MM.1S (cell line): Measurements from ENCODE around the gene NR1I3.

Experiments used
- DNase-seq: peaks from one replicate; pipeline ENCODE4 v3.0.0-alpha.2; 2015
- H2AFZ ChIP-seq: fragments of 300-600 bp; sonication (generic); 2 replicates; pipeline ENCODE4 v1.6.0; 2016; ENCODE audit warnings: antibody characterized with exemption, low read length
- H3F3A ChIP-seq: fragments of 300-600 bp; sonication (generic); 2 replicates; pipeline ENCODE4 v1.6.1; 2016; ENCODE audit warnings: mild to moderate bottlenecking, antibody characterized with exemption, low read length, moderate library complexity, mixed read lengths; ENCODE audit not compliant: insufficient read depth
- H3K27ac ChIP-seq: fragments of 300-600 bp; sonication (generic); 2 replicates; pipeline ENCODE4 v1.5.1; 2016; ENCODE audit warnings: mild to moderate bottlenecking, low read length
- H3K27me3 ChIP-seq: fragments of 300-600 bp; sonication (generic); replicated peaks from 2 replicates; pipeline ENCODE4 v1.6.0; 2016; ENCODE audit warnings: low read length; ENCODE audit not compliant: insufficient read depth
- H3K36me3 ChIP-seq: fragments of 300-600 bp; sonication (generic); replicated peaks from 2 replicates; pipeline ENCODE4 v1.6.1; 2016; ENCODE audit warnings: mild to moderate bottlenecking, low read length, mixed read lengths; ENCODE audit not compliant: insufficient read depth
- H3K4me1 ChIP-seq: fragments of 300-600 bp; sonication (generic); 2 replicates; pipeline ENCODE4 v1.6.1; 2016; ENCODE audit warnings: low read length, mixed read lengths
- H3K4me2 ChIP-seq: fragments of 300-600 bp; sonication (generic); 2 replicates; pipeline ENCODE4 v1.6.0; 2016; ENCODE audit warnings: low read depth, low read length
- H3K4me3 ChIP-seq: fragments of 300-600 bp; sonication (generic); 2 replicates; pipeline ENCODE4 v1.5.1; 2016; ENCODE audit warnings: low read length, mixed read lengths
- H3K79me2 ChIP-seq: fragments of 300-600 bp; sonication (generic); 2 replicates; pipeline ENCODE4 v1.6.1; 2016; ENCODE audit warnings: mixed run types, low read length, mixed read lengths
- H3K9ac ChIP-seq: fragments of 300-600 bp; sonication (generic); 2 replicates; pipeline ENCODE4 v1.6.1; 2016; ENCODE audit warnings: low read length, mixed read lengths
- H3K9me2 ChIP-seq: fragments of 300-600 bp; sonication (generic); replicated peaks from 2 replicates; pipeline ENCODE4 v1.6.1; 2016; ENCODE audit warnings: mild to moderate bottlenecking, low read length, mixed read lengths; ENCODE audit not compliant: insufficient read depth
- H3K9me3 ChIP-seq: fragments of 300-600 bp; sonication (generic); replicated peaks from 2 replicates; pipeline ENCODE4 v1.6.1; 2016; ENCODE audit warnings: mild to moderate bottlenecking, low read length, mixed read lengths; ENCODE audit not compliant: insufficient read depth
- H4K20me1 ChIP-seq: fragments of 300-600 bp; sonication (generic); 2 replicates; pipeline ENCODE4 v1.6.1; 2016; ENCODE audit warnings: mild to moderate bottlenecking, low read length, moderate library complexity, mixed read lengths; ENCODE audit not compliant: insufficient read depth
- EZH2 ChIP-seq: fragments of 300-600 bp; sonication (generic); optimal IDR thresholded peaks from 2 replicates; pipeline ENCODE3; 2017; ENCODE audit warnings: low read depth, mild to moderate bottlenecking, antibody characterized with exemption, low read length, mixed read lengths
- EZH2phosphoT487 ChIP-seq: fragments of 300-600 bp; sonication (generic); IDR thresholded peaks from 2 replicates; pipeline ENCODE4 v1.6.1; 2018; ENCODE audit warnings: antibody characterized with exemption, low read length
- TF ChIP-seq, protein P1 (sequence below): fragments of 300-600 bp; sonication (generic); IDR thresholded peaks from 2 replicates; pipeline ENCODE4 v1.5.1; 2016; ENCODE audit warnings: antibody characterized with exemption, low read length, mixed read lengths

Gene NR1I3

DNA sequence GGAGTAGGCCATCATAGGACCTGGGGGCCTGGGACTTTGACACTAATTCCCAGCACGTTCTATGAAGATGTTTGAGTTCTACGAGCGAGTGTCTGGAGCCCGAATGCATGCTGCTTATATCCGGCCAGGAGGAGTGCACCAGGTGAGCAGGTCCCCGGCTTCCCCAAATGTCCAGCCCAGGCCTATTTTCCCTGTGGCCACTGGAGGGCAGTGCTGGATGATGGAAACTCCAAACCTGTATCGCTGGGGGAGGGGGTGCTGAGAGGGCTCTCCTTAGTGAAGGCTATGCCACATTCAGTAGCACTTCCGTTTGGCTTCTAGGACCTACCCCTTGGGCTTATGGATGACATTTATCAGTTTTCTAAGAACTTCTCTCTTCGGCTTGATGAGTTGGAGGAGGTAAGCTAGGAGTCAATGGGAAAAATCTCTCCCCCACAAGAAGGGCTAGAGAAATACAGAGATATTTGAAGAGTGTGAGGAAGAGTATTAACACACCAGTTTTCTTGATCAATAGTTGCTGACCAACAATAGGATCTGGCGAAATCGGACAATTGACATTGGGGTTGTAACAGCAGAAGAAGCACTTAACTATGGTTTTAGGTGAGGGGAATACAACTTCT is 28.1 kb downstream of the NR1I3 start:
- peaks cover 34% of the 10 kb centered on the region; the same call in 1 of the 2 replicates for H3K36me3 ChIP-seq
- H3K4me2 ChIP-seq, result peak overlapping the region; percentile 9; the same call in 1 of the 2 replicates
- TF ChIP-seq EZH2phosphoT487 (no peak), EZH2 (no peak)
- TF ChIP-seq, protein P1, sequence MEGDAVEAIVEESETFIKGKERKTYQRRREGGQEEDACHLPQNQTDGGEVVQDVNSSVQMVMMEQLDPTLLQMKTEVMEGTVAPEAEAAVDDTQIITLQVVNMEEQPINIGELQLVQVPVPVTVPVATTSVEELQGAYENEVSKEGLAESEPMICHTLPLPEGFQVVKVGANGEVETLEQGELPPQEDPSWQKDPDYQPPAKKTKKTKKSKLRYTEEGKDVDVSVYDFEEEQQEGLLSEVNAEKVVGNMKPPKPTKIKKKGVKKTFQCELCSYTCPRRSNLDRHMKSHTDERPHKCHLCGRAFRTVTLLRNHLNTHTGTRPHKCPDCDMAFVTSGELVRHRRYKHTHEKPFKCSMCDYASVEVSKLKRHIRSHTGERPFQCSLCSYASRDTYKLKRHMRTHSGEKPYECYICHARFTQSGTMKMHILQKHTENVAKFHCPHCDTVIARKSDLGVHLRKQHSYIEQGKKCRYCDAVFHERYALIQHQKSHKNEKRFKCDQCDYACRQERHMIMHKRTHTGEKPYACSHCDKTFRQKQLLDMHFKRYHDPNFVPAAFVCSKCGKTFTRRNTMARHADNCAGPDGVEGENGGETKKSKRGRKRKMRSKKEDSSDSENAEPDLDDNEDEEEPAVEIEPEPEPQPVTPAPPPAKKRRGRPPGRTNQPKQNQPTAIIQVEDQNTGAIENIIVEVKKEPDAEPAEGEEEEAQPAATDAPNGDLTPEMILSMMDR, result peak; percentile 99

DNA sequence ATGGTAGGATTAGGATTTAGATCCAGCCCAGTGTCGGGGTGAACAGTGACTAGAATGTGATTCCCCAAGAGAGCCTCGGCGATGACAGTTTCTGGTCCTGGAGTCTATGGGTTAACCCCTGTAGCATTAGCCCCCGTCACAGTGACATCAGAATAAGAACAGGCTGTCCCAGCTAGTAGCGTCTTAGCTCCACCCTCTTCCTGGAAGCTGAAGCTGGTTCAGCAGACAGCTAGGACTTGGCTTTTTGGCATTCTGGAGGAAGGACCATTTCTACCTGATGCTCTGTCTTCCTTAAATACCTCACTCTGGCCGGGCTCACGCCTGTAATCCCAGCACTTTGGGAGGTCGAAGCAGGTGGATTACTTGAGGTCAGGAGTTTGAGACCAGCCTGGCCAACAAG is 30.8 kb downstream of the NR1I3 start:
- no peak overlapping the region for H3K4me2 ChIP-seq
- peaks cover 3% of the 10 kb centered on the region; the same call in 1 of the 2 replicates for H3F3A ChIP-seq
- TF ChIP-seq EZH2, result no peak
- TF ChIP-seq, protein P1, result no peak
- TF ChIP-seq EZH2phosphoT487, result no peak
- no peak overlapping the region for H3K4me3 ChIP-seq
- H3K9me3 ChIP-seq, result no peaks in the 10 kb centered on the region
- H3K36me3 ChIP-seq, result peaks cover 23% of the 10 kb centered on the region; the same call in 1 of the 2 replicates
- H4K20me1 ChIP-seq, result no peaks in the 10 kb centered on the region
- H2AFZ ChIP-seq, result no peak overlapping the region
- peaks cover 58% of the 10 kb centered on the region for H3K79me2 ChIP-seq
- no peaks in the 10 kb centered on the region for H3K27me3 ChIP-seq
- H3K9ac ChIP-seq, result no peak overlapping the region
- H3K9me2 ChIP-seq, result no peaks in the 10 kb centered on the region
- peaks cover 21% of the 10 kb centered on the region for H3K4me1 ChIP-seq
- DNase-seq, result no peak
- no peak overlapping the region for H3K27ac ChIP-seq

More for the DNA sequence above, 28.1 kb downstream of the NR1I3 start:
- H3K9me2 ChIP-seq, result no peaks in the 10 kb centered on the region
- no peak overlapping the region for H2AFZ ChIP-seq
- H3K27me3 ChIP-seq, result no peaks in the 10 kb centered on the region
- no peaks in the 10 kb centered on the region for H4K20me1 ChIP-seq
- H3F3A ChIP-seq, result 0 out of 2 replicates have a peak, but pooled peaks cover 3% of the 10 kb centered on the region
- H3K79me2 ChIP-seq, result peaks cover 31% of the 10 kb centered on the region
- H3K4me3 ChIP-seq, result no peak overlapping the region
- DNase-seq, result peak; percentile 90
- H3K9ac ChIP-seq, result no peak overlapping the region
- H3K4me1 ChIP-seq, result peaks cover 12% of the 10 kb centered on the region
- H3K9me3 ChIP-seq, result no peaks in the 10 kb centered on the region
- H3K27ac ChIP-seq, result no peak overlapping the region; the same call in 1 of the 2 replicates

GRCh38 chr1:161206411-161207140 is 31.4 kb downstream of the NR1I3 start:
- peaks cover 22% of the 10 kb centered on the region; the same call in 1 of the 2 replicates for H3K36me3 ChIP-seq
- no peak for TF ChIP-seq EZH2
- TF ChIP-seq, protein P1, result no peak
- TF ChIP-seq EZH2phosphoT487, result no peak

More at GRCh38 chr1:161206411-161207140, 31.4 kb downstream of the NR1I3 start:
- Histone ChIP-seq H3F3A (peaks cover 3% of the 10 kb centered on the region; the same call in 1 of the 2 replicates), H3K27ac (no peak overlapping the region), H3K79me2 (peaks cover 61% of the 10 kb centered on the region), H2AFZ (no peak overlapping the region), H3K9me2 (no peaks in the 10 kb centered on the region), H3K9ac (no peak overlapping the region), H3K4me3 (no peak overlapping the region), H3K27me3 (no peaks in the 10 kb centered on the region), H4K20me1 (no peaks in the 10 kb centered on the region), H3K4me2 (no peak overlapping the region), H3K9me3 (no peaks in the 10 kb centered on the region), H3K4me1 (peaks cover 23% of the 10 kb centered on the region)
- DNase-seq, result no peak
